OCI-LY7 (cell line): ENCODE measurements around the gene IL2RA. TPM values are rescaled to one million over a fixed set of nuclear protein-coding genes. Genes with fewer than 3 reads are reported as not detected.

Experiments used
- BruUV-seq: library from RNA; stranded (reverse); fragments of 400-500 nt; replicated peaks from 2 replicates; lab custom pipeline; 2021; lab: Mats Ljungman, UMichigan
- CTCF ChIA-PET: fragments of 300-600 bp; sonication (Branson Sonifier 250); formaldehyde crosslinking; loops from one replicate; lab custom pipeline; 2022; ENCODE audit warnings: antibody characterized with exemption; ENCODE audit not compliant: unreplicated experiment; lab: Charles Lee
- POLR2A ChIA-PET: fragments of 300-600 bp; sonication (Branson Sonifier 250); formaldehyde crosslinking; loops from one replicate; lab custom pipeline; 2022; ENCODE audit warnings: antibody characterized with exemption; lab: Charles Lee
- DNase-seq: peaks from one replicate; pipeline ENCODE4 v3.0.0-alpha.2; 2015; ENCODE audit warnings: low spot score
- H2AFZ ChIP-seq: fragments of 200-600 bp; sonication (generic), shearing (Covaris generic); 2 replicates; pipeline ENCODE4 v1.6.1; 2014; ENCODE audit warnings: mild to moderate bottlenecking, antibody characterized with exemption, low read length, moderate library complexity
- H3K27ac ChIP-seq: fragments of 200-600 bp; sonication (generic); 2 replicates; pipeline ENCODE4 v1.5.1; 2014; ENCODE audit warnings: mixed run types, low read depth, mild to moderate bottlenecking, moderate library complexity, low read length, inconsistent platforms; ENCODE audit not compliant: poor library complexity, severe bottlenecking
- H3K36me3 ChIP-seq: fragments of 200-600 bp; sonication (generic); 2 replicates; pipeline ENCODE4 v1.6.1; 2014; ENCODE audit warnings: mild to moderate bottlenecking, antibody characterized with exemption, low read length, moderate library complexity, mixed read lengths; ENCODE audit not compliant: insufficient read depth
- H3K4me1 ChIP-seq: fragments of 200-600 bp; sonication (generic); 2 replicates; pipeline ENCODE4 v1.5.1; 2014; ENCODE audit warnings: mild to moderate bottlenecking, low read length; ENCODE audit not compliant: insufficient read depth, poor library complexity, severe bottlenecking
- H3K4me2 ChIP-seq: fragments of 200-600 bp; sonication (generic); 2 replicates; pipeline ENCODE4 v1.6.1; 2014; ENCODE audit warnings: mild to moderate bottlenecking, low read length
- H3K4me3 ChIP-seq: fragments of 200-600 bp; sonication (generic); 2 replicates; pipeline ENCODE4 v1.5.1; 2014; ENCODE audit warnings: mild to moderate bottlenecking, low read depth, low read length; ENCODE audit not compliant: poor library complexity, severe bottlenecking
- H3K79me2 ChIP-seq: fragments of 200-600 bp; sonication (generic); 2 replicates; pipeline ENCODE4 v1.6.1; 2016; ENCODE audit warnings: low read depth, mild to moderate bottlenecking, low read length, moderate library complexity, mixed read lengths; ENCODE audit not compliant: insufficient read depth
- H3K9me2 ChIP-seq: fragments of 200-600 bp; sonication (generic); 2 replicates; pipeline ENCODE4 v1.6.1; 2016; ENCODE audit warnings: mild to moderate bottlenecking, low read length, mixed read lengths; ENCODE audit not compliant: insufficient read depth
- H3K9me3 ChIP-seq: fragments of 200-600 bp; sonication (generic); 2 replicates; pipeline ENCODE4 v1.6.1; 2014; ENCODE audit warnings: mild to moderate bottlenecking, mixed run types, low read length, mixed read lengths
- H4K20me1 ChIP-seq: fragments of 200-600 bp; sonication (generic); 2 replicates; pipeline ENCODE4 v1.6.1; 2014; ENCODE audit warnings: mild to moderate bottlenecking, antibody characterized with exemption, low read length, moderate library complexity, mixed read lengths; ENCODE audit not compliant: insufficient read depth
- CTCF ChIP-seq: fragments of 200-600 bp; sonication (generic); conservative IDR thresholded peaks from 2 replicates; pipeline ENCODE4 v1.5.1; 2014; ENCODE audit warnings: mild to moderate bottlenecking, antibody characterized with exemption, low read length, moderate library complexity, mixed read lengths
- EZH2phosphoT487 ChIP-seq: fragments of 200-600 bp; sonication (generic); IDR thresholded peaks from 2 replicates; pipeline ENCODE4 v1.6.1; 2018; ENCODE audit warnings: low read depth, borderline replicate concordance, mild to moderate bottlenecking, mixed run types, antibody characterized with exemption, low read length, moderate library complexity, mixed read lengths
- intact Hi-C: fragments of 100-400 bp; cut with micrococcal nuclease; formaldehyde crosslinking; loops from one replicate; pipeline ENCODE4 v1.10.0; 2022; ENCODE audit not compliant: unreplicated experiment
- total RNA-seq, 2 experiments: library from RNA; depleted of rRNA in 1 of 2; stranded (reverse); fragments of >200 nt in 1 of 2; shearing (Covaris generic) in 1 of 2; gene quantifications; 2 replicates each; pipeline ENCODE4 v1.2.3, GENCODE V29; 2014 to 2022

IL2RA gene
- total RNA-seq, 2 experiments from 2014 or later, result 22.3 to 24.0 TPM

GRCh38 chr10:6002809-6003510, 59.2 kb downstream of the IL2RA start:
- peaks cover 11% of the 10 kb centered on the region; the same call in 1 of the 2 replicates for H3K9me3 ChIP-seq
- no peak for DNase-seq
- no TSS peak for BruUV-seq
- no peaks in the 10 kb centered on the region for H3K36me3 ChIP-seq
- H3K79me2 ChIP-seq, result no peaks in the 10 kb centered on the region
- ChIA-PET POLR2A (no interaction called here), CTCF (no interaction called here)
- H2AFZ ChIP-seq, result no peak overlapping the region
- no peaks in the 10 kb centered on the region for H4K20me1 ChIP-seq
- intact Hi-C loops, result no loop called here
- H3K27ac ChIP-seq, result no peak overlapping the region
- H3K4me3 ChIP-seq, result no peak overlapping the region
- TF ChIP-seq EZH2phosphoT487, result no peak
- TF ChIP-seq CTCF, result no peak
- no peaks in the 10 kb centered on the region for H3K9me2 ChIP-seq
- no peaks in the 10 kb centered on the region for H3K4me1 ChIP-seq
- H3K4me2 ChIP-seq, result no peak overlapping the region

- intact Hi-C loops, result no loop called here
- Histone ChIP-seq H3K9me3 (peaks cover 1% of the 10 kb centered on the region; the same call in 1 of the 2 replicates), H3K36me3 (no peaks in the 10 kb centered on the region), H3K9me2 (no peaks in the 10 kb centered on the region), H4K20me1 (no peaks in the 10 kb centered on the region), H3K27ac (no peak overlapping the region), H2AFZ (no peak overlapping the region), H3K79me2 (no peaks in the 10 kb centered on the region), H3K4me3 (no peak overlapping the region), H3K4me1 (no peaks in the 10 kb centered on the region), H3K4me2 (no peak overlapping the region)
- BruUV-seq, result no TSS peak
- POLR2A ChIA-PET, result no interaction called here
- TF ChIP-seq EZH2phosphoT487 (no peak), CTCF (no peak)
- CTCF ChIA-PET, result no interaction called here
- DNase-seq, result no peak
These were observed 62.6 kb downstream of the IL2RA start for GRCh38 chr10:5999440-6000165.

- Histone ChIP-seq H3K9me2 (no peaks in the 10 kb centered on the region), H3K36me3 (no peaks in the 10 kb centered on the region), H3K79me2 (no peaks in the 10 kb centered on the region), H3K4me1 (no peaks in the 10 kb centered on the region), H4K20me1 (no peaks in the 10 kb centered on the region), H2AFZ (no peak overlapping the region), H3K4me3 (no peak overlapping the region), H3K27ac (no peak overlapping the region), H3K9me3 (peaks cover 12% of the 10 kb centered on the region; the same call in 1 of the 2 replicates), H3K4me2 (no peak overlapping the region)
- TF ChIP-seq CTCF (no peak), EZH2phosphoT487 (no peak)
- BruUV-seq, result no TSS peak
- CTCF ChIA-PET, result no interaction called here
- POLR2A ChIA-PET, result interaction anchor here (0.6 kb wide), 1 partner anchor 72 kb away, joined by 5 read pairs; no protein-coding TSS in a partner anchor
- intact Hi-C loops, result no loop called here
- DNase-seq, result no peak
These were observed 65.5 kb downstream of the IL2RA start for GRCh38 chr10:5996696-5997095.
